Epithelial cell of prostate (primary cell): ENCODE data around the gene RAB8B.

Experiments used
- DNase-seq: peaks from one replicate; pipeline ENCODE4 v3.0.0-alpha.2; 2011; ENCODE audit warnings: low read depth, low spot score
- H3K27ac ChIP-seq: fragments of 450-650 bp; 2 replicates; pipeline ENCODE4 v1.5.1; 2017; ENCODE audit warnings: mild to moderate bottlenecking

Gene RAB8B

GRCh38 chr15:63180746-63181145, 8.7 kb upstream of the RAB8B start:
- no peak overlapping the region for H3K27ac ChIP-seq
- DNase-seq = no peak

DNA sequence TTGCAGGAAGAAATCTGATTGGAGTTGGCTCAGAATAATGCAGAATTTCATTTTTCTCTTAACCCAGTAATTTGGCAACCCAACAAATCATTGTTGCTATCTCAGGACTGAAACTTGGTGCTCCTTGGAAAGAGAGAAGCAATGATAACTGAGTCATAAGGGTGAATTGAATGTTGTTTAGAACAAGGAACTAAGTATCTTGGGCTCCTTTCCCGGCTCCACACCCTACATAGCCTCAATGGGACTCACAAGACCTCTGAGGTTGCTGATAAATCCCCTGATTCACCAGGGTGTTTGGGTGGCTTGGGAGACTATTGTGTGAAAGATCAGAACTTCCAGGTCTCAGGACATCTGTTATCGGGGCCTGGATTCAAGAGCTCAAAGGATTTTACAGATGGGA, 7.8 kb upstream of the RAB8B start:
- DNase-seq = peak; percentile 78

GRCh38 chr15:63185206-63185605, 4.2 kb upstream of the RAB8B start:
- H3K27ac ChIP-seq = peak overlapping the region; percentile 61
- no peak for DNase-seq

More for the DNA sequence above, 7.8 kb upstream of the RAB8B start:
- H3K27ac ChIP-seq = peak overlapping the region; percentile 9

- DNase-seq = peak; percentile 75
- peak overlapping the region; percentile 61 for H3K27ac ChIP-seq
These were observed 3.3 kb upstream of the RAB8B start for GRCh38 chr15:63186065-63186464.

GRCh38 chr15:63187589-63188226, 1.7 kb upstream of the RAB8B start:
- H3K27ac ChIP-seq = no peak overlapping the region
- no peak for DNase-seq

GRCh38 chr15:63188247-63188925, 1.0 kb upstream of the RAB8B start:
- no peak overlapping the region for H3K27ac ChIP-seq

DNA sequence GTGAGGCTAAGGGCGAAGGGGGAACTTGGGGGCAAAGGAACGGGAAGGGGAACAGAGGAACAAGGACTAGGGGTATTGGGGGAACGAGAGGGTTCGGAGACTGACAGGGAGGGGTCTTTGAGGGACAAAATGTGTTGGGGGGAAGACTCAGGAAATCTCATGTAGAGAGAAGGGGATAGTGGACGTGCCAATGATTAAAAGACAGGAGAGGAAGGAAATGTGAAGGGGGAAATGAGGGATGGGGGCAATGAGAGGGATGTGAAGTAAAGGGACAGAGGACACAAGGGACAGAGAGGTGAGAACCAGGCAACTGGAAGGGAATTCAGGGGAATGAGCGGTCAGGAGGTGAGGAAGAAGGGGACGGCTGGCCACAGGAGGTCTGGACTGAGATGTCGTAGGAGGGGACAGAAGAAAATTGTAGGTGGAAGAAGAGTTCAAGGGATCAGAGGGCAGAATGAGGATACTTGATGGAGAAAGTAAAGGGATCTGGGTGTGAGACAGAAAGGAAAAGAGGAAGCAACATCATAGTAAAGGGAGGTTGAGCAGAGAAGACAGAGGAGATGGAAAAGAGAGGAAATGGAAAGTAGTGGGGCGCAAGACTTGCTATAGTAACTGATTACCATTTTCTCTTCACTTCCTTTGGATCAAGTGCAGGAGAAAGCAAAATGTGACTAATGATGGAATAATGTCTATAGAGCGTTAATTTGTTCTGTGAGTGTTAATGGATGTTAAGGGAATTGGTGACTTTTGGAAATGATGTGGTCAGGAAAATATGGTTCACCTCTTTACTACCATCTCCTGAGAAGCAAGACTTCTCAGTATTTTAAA, 749 bp downstream of the RAB8B start:
- DNase-seq = no peak
- peak overlapping the region; percentile 22 for H3K27ac ChIP-seq

More at GRCh38 chr15:63188247-63188925, 1.0 kb upstream of the RAB8B start:
- no peak for DNase-seq

DNA sequence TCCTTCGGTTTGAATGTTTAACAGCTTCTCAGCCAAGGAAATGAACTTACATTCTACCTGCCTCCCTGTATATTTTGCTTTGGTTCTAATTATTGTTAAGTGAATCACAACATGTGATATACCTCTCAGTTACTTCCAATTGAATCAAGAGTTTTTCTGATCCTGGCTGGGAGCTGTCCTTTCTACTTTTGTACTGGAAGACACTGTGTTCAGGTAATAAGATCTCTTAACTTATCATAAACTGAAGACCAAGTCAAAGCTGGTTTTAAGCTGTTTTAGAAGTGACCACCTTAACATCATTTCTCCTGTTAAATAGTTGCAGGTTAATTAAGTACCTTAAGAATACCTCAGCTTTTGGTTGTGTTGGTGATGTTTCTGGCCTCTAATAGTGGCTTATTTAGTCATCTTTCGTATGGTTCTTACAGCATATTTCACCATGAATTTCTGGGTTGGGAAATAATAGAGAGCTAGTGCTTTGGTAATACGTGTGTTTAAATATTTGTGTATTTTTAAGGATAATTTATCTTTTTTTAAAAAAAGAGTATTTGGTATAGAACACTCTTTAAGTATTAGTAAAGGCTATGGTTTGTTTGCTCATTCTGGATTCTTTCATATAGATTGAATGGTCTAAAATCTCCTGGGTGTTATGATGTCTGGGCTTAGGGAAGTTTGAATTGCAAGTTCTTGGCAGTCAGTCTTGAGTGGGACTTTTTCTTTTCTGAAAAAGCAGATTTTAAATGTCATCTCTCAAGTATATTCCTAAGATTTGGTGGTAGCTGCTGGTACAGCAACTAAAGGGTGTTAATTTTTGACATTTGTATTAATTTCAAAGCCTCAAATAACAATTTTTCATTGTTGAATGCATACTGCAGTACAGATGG, 1.6 kb downstream of the RAB8B start:
- peak overlapping the region; percentile 22 for H3K27ac ChIP-seq
- DNase-seq = no peak

DNA sequence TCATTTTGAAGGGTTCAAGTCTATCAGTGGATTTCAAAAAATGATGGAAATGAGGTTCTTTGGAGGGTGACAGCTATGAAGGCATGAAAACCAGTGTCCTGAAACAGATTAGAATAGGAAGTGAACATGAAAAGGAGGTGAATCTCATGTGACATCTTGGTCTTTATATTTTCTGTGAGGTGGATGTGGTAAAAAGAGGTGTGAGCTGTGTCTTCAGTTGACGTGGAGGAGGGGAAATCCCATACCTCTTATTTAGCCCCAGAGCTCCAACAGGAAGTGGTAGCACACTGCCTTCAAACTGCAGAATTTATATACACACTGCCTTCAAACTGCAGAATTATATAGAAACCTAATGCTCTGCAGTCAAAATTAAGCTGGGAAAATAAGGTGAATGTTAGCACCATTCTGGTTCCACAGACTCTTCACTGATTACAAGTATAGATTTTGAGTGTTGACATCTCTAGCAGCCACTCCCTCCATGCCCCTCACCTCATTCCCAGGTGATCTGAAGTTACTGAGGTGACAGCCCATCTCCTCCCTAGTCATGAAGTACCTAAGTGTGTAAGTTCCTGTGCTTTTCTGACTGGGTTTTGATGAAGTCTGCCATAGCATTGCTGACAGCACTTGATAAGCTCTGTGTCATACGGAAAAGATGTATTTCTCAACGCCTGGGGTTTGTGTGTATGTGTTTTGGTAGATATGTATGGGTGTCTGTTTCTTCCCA, 2.7 kb downstream of the RAB8B start:
- no peak for DNase-seq
- no peak overlapping the region for H3K27ac ChIP-seq

- H3K27ac ChIP-seq = no peak overlapping the region
- DNase-seq = no peak
These were observed 3.3 kb downstream of the RAB8B start for GRCh38 chr15:63192619-63193206.

DNA sequence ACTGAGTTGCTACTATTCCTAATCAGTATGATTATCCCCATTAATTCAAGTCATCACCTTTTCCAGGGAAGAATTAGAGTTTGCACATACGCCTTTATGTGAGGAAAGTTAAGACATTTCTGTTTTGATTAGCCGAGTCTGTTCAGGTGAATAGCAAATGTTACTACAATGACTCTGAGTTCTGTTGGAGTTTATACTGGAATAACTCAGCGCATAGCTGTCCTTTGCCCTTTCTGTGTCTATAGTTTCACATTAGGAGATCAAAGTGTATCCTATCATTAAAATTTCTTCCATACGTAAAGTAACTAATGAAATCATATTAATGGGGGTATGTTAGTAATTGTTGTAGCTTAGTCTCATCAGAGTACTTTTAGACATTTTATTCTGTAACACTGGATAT, 4.9 kb downstream of the RAB8B start:
- H3K27ac ChIP-seq = no peak overlapping the region
- no peak for DNase-seq

DNA sequence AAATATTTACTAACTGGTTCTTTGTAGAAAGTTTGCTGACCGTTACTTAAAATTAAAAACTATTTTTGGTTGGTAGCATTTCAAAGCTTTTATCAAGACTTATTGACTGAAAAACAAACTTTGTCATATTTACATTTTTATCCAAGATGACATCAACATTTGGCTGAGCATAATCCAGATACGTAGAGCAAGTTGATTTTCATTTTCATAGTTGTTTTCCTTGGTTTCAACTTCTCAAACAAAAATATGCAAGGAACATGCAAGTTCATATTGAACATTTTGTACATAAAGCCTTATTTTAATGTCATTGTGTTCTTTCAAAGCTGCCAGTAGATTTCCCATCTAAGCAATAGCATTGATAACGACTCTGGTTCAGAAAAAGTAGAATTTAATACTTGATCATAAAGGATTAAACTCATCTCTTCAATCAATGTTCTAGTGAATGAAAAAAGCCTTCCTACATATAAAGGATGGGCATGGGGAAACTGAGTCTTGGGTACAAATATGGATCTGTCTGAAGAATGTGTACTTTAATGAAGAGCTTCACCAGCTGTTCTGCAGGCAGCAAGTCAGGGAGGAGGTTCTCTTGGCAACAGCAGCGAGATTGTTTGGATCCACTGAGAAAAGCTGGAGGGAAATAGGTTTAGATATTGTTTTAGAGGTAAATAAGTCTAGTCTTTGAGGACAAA, 5.6 kb downstream of the RAB8B start:
- no peak for DNase-seq

GRCh38 chr15:63195569-63196015, 6.2 kb downstream of the RAB8B start:
- H3K27ac ChIP-seq = no peak overlapping the region

More for the DNA sequence above, 5.6 kb downstream of the RAB8B start:
- H3K27ac ChIP-seq = no peak overlapping the region

DNA sequence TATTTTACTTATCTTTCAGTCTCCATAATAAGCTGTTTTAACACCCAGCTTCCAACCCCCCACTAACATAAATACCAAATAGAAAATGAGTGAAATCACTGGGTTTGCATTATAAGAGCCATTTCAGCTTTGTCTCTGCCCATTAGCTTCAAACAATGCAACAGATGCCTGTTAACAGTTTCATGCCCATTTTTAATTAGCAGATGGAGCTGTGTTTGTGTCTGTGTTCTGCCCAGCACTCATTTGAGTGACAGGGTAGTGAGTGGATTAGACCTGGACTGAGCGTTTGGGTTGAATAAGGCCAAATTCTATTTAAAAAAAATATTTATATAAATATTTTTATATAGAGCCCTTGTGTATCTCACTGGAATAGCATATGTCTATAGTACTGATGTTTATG, 7.4 kb downstream of the RAB8B start:
- no peak for DNase-seq
- no peak overlapping the region for H3K27ac ChIP-seq

More at GRCh38 chr15:63195569-63196015, 6.2 kb downstream of the RAB8B start:
- no peak for DNase-seq

- H3K27ac ChIP-seq = no peak overlapping the region
- no peak for DNase-seq
These were observed 8.2 kb downstream of the RAB8B start for GRCh38 chr15:63197626-63198025.

DNA sequence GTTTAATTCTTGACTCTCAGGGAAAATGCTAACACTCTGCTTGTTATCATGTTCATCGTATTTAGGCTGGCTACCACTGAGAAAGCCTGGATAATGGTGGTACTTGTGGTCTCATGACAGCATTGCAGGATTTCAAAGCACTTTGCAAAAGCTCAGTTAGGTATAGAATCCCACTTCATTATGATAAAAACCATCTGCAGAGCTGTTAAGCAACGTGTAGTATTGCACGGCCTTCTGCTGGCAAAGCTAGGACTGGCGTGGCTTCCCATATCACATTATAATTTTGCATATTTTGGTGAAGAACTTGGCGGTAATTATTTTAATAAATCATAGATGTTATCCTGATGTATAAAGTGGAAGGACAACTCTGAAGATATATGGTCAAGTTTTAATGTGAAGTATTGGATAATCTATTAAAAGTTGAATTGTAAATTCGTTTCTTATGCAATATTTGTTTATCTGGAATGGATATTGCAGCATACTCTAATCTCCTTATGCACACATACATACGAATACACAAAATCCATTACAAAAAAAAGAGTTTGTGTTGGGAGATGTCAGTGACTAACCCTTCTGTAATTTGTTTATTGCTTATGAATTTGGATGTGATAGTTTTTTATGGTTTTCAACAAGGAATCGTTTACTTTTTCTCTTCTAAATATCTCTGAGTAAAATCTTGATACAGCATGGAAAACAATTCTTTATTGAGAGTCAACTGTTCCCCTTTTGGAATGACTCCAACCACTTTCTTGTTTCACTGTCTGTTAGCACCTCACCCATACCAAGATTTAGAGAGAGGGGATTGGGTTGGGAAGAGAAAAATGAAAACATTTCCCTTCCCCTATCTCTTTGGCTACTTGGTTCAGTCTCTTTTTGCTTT, 9.2 kb downstream of the RAB8B start:
- H3K27ac ChIP-seq = no peak overlapping the region
- no peak for DNase-seq

DNA sequence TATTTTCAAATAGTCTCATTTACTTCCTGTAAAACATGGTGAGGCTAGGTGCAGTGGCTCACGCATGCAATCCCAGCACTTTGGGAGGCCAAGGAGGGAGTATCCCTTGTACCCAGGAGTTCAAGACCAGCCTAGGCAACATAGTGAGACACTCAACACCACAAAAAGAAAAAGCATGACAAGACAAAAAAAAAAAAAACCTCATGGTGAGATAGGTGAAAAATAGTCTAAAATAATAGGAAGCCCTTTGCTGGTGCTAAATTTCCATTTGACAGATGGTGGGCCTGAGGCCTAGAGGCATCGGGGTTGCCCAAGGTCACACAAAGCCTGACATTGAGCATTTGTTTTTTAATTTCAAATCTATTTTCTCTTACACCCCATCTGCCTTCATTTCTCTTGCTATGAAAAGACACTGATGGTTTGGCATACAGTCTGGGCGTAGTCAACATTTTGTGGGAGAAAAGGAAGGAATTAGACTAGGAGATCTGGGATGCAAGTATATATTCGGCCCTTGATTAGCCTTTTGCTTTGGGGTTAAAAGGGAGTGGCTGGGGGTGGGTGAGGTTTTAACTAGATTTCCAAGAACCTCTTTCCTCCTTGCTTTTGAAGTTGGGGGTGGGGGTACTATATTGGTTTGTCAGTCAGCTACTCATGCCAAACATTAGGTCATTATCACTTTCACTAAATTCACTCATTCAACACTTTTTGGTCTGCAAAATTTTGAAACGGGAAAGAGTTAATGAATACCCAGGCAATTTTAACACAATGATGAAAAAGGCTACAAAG, 11.3 kb downstream of the RAB8B start:
- no peak overlapping the region for H3K27ac ChIP-seq
- DNase-seq = no peak
